Measurements from ENCODE around the gene MAGED2.
"Not testable (repeated sequence)": the region's sequence is repeated elsewhere in the genome, so short reads cannot be mapped to it uniquely, and the experiment has no call there.

The MAGED2 gene

DNA sequence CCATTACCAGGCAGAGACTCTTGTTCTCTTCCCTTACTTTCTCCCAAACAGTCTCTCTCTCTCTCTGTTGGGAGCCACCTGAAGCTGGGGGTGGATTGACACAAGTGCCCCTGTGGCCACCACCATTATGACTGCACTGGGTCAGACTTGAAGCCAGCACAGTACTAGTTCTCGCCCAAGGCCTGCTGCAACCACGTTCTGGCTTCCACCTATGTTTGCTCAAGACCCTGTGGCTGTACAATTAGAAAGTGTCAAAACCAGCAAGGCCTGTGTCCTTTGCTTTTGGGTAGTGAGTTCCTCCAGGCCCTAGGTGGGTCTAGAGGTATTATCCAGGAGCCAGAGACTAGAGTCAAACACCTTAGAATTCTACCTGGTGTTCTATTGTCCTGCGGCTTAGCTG is 31.0 kb downstream of the MAGED2 start:
- Histone ChIP-seq H3K4me1 (ENCODE audit: insufficient read depth, low read length, poor library complexity, severe bottlenecking) (no peaks in the 10 kb centered on the region), H3K9me3 (ENCODE audit: insufficient read depth, low read depth, low read length) (no peaks in the 10 kb centered on the region), H3K9ac (ENCODE audit: low read depth, low read length, poor library complexity, severe bottlenecking) (no peak overlapping the region), H3K4me2 (ENCODE audit: low read depth, low read length, poor library complexity, severe bottlenecking) (no peak overlapping the region), H3F3A (ENCODE audit: low read depth) (no peaks in the 10 kb centered on the region), H2AFZ (ENCODE audit: low read length) (no peak overlapping the region), H3K9me2 (replicated peaks; ENCODE audit: low read depth, low read length) (no peaks in the 10 kb centered on the region), H4K20me1 (ENCODE audit: insufficient read depth, low read length, poor library complexity, severe bottlenecking) (no peaks in the 10 kb centered on the region), H3K4me3 (ENCODE audit: low read length, poor library complexity, severe bottlenecking) (no peak overlapping the region), H3K27me3 (ENCODE audit: insufficient read depth, low read length, poor library complexity, severe bottlenecking) (no peaks in the 10 kb centered on the region), H3K79me2 (ENCODE audit: insufficient read depth, low read length) (no peaks in the 10 kb centered on the region), H3K36me3 (ENCODE audit: insufficient read depth, low read length) (no peaks in the 10 kb centered on the region)
- TF ChIP-seq, protein P1, sequence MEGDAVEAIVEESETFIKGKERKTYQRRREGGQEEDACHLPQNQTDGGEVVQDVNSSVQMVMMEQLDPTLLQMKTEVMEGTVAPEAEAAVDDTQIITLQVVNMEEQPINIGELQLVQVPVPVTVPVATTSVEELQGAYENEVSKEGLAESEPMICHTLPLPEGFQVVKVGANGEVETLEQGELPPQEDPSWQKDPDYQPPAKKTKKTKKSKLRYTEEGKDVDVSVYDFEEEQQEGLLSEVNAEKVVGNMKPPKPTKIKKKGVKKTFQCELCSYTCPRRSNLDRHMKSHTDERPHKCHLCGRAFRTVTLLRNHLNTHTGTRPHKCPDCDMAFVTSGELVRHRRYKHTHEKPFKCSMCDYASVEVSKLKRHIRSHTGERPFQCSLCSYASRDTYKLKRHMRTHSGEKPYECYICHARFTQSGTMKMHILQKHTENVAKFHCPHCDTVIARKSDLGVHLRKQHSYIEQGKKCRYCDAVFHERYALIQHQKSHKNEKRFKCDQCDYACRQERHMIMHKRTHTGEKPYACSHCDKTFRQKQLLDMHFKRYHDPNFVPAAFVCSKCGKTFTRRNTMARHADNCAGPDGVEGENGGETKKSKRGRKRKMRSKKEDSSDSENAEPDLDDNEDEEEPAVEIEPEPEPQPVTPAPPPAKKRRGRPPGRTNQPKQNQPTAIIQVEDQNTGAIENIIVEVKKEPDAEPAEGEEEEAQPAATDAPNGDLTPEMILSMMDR (conservative IDR thresholded peaks at IDR 0.05; ENCODE audit: low read length) = no peak
- no peak for TF ChIP-seq EZH2phosphoT487 (IDR thresholded peaks at IDR 0.05; ENCODE audit: borderline replicate concordance)

DNA sequence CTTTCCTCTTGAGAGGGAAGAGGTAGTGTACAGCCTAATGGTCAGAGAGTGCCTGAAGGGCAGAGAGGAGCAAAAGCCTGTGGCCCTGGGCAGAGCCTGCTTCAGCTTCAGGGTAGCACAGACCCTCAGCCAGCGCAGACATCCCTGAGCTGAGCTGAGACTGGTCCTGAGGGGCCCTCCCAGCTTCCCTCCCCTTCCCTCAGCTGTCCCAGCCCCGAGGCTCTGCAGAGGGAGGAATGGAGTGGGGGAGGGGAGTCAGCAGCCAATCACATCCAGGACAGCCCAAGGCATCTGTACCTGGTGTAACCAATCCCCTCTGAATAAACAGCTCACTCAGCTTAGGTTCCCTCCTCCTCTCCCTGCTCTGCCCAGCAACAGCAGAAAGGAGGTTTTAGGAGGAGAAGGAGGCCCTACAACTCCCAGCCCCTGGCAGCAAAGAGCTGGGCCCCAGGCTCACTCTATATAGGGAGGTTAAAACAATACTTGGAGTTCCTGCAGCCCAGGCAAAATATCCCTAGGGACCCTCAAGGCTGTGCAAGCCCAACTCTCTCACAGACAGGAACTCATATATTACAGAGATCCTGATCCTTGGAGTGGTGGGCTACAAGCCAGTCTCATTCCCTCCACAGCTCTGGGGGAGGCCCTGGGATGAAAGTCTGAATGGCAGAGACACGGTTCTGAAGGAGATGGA is 33.8 kb downstream of the MAGED2 start:
- H2AFZ ChIP-seq (ENCODE audit: low read length); H3K79me2 ChIP-seq (ENCODE audit: insufficient read depth, low read length); H3K4me1 ChIP-seq (ENCODE audit: insufficient read depth, low read length, poor library complexity, severe bottlenecking); H3K4me2 ChIP-seq (ENCODE audit: low read depth, low read length, poor library complexity, severe bottlenecking); H3F3A ChIP-seq (ENCODE audit: low read depth); H3K27me3 ChIP-seq (ENCODE audit: insufficient read depth, low read length, poor library complexity, severe bottlenecking); H3K9me2 ChIP-seq (replicated peaks; ENCODE audit: low read depth, low read length); H3K9me3 ChIP-seq (ENCODE audit: insufficient read depth, low read depth, low read length); H3K4me3 ChIP-seq (ENCODE audit: low read length, poor library complexity, severe bottlenecking); H4K20me1 ChIP-seq (ENCODE audit: insufficient read depth, low read length, poor library complexity, severe bottlenecking); H3K36me3 ChIP-seq (ENCODE audit: insufficient read depth, low read length); H3K9ac ChIP-seq (ENCODE audit: low read depth, low read length, poor library complexity, severe bottlenecking): not testable (repeated sequence)

DNA sequence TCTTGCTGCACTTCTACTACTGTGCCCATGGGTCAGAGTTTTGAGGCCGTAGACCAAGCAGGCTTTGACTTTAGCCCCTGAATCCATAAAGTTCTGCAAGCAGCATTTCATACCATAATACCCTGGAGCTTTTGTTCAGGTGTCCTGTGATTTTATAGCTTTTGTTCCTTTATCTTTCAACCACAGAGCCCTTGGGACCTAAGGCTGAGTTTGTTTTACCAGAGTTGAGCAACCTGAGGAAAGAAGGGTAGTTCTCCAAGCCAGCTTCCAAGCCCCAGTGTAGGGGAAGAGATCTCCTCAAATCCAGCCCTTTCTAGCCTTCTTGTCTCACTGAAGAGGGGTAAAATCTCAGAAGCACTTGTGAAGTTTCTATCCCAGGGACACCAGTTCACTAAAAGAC is 35.1 kb downstream of the MAGED2 start:
- TF ChIP-seq, protein P1 (conservative IDR thresholded peaks at IDR 0.05; ENCODE audit: low read length) = no peak
- no peak overlapping the region for H3K4me3 ChIP-seq (ENCODE audit: low read length, poor library complexity, severe bottlenecking)
- H3K9me3 ChIP-seq (ENCODE audit: insufficient read depth, low read depth, low read length) = no peaks in the 10 kb centered on the region
- no peaks in the 10 kb centered on the region for H3F3A ChIP-seq (ENCODE audit: low read depth)
- H2AFZ ChIP-seq (ENCODE audit: low read length) = no peak overlapping the region
- H3K4me1 ChIP-seq (ENCODE audit: insufficient read depth, low read length, poor library complexity, severe bottlenecking) = no peaks in the 10 kb centered on the region
- no peak overlapping the region for H3K4me2 ChIP-seq (ENCODE audit: low read depth, low read length, poor library complexity, severe bottlenecking)
- no peaks in the 10 kb centered on the region for H3K36me3 ChIP-seq (ENCODE audit: insufficient read depth, low read length)
- no peaks in the 10 kb centered on the region for H4K20me1 ChIP-seq (ENCODE audit: insufficient read depth, low read length, poor library complexity, severe bottlenecking)
- no peaks in the 10 kb centered on the region for H3K9me2 ChIP-seq (replicated peaks; ENCODE audit: low read depth, low read length)
- H3K27me3 ChIP-seq (ENCODE audit: insufficient read depth, low read length, poor library complexity, severe bottlenecking) = no peaks in the 10 kb centered on the region
- no peaks in the 10 kb centered on the region for H3K79me2 ChIP-seq (ENCODE audit: insufficient read depth, low read length)
- H3K9ac ChIP-seq (ENCODE audit: low read depth, low read length, poor library complexity, severe bottlenecking) = no peak overlapping the region

DNA sequence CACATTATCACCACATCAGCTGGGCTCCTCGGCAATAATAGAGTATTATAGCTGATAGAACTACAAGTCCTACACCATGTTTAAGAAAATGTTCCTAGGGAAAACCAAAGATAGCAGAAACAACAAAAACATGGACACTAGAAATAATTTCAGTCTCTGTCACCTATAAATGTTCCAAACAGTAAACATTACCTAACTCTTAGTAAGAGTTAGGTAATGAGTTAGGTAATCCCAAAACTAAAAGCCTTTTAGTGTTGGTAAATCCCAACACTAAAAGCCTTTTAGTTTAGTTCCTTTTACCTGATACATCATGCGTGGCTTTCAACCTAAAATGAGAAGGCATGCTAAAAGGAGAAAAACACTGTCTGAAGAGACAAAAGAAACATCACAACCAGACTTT is 35.5 kb downstream of the MAGED2 start:
- no peak for TF ChIP-seq EZH2phosphoT487 (IDR thresholded peaks at IDR 0.05; ENCODE audit: borderline replicate concordance)
- TF ChIP-seq, protein P1 (conservative IDR thresholded peaks at IDR 0.05; ENCODE audit: low read length) = no peak
- no peak overlapping the region for H3K4me3 ChIP-seq (ENCODE audit: low read length, poor library complexity, severe bottlenecking)
- no peaks in the 10 kb centered on the region for H3K27me3 ChIP-seq (ENCODE audit: insufficient read depth, low read length, poor library complexity, severe bottlenecking)

DNA sequence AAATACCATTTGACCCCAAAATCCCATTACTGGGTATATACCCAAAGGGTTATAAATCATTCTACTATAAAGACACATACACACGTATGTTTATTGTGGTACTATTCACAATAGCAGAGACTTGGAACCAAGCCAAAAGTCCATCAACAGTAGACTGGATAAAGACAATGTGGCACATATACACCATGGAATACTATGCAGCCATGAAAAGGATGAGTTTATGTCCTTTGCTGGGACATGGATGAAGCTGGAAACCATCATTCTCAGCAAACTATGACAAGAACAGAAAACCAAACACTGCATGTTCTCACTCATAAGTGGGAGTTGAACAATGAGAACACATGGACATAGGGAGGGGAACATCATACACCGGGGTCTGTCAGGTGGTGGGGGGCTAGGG is 40.2 kb downstream of the MAGED2 start:
- not testable (repeated sequence) for H3K4me3 ChIP-seq (ENCODE audit: low read length, poor library complexity, severe bottlenecking); H3K9ac ChIP-seq (ENCODE audit: low read depth, low read length, poor library complexity, severe bottlenecking); H2AFZ ChIP-seq (ENCODE audit: low read length); H3K9me3 ChIP-seq (ENCODE audit: insufficient read depth, low read depth, low read length); H3K4me2 ChIP-seq (ENCODE audit: low read depth, low read length, poor library complexity, severe bottlenecking); H4K20me1 ChIP-seq (ENCODE audit: insufficient read depth, low read length, poor library complexity, severe bottlenecking); H3K4me1 ChIP-seq (ENCODE audit: insufficient read depth, low read length, poor library complexity, severe bottlenecking); H3K36me3 ChIP-seq (ENCODE audit: insufficient read depth, low read length); H3K79me2 ChIP-seq (ENCODE audit: insufficient read depth, low read length); H3K27me3 ChIP-seq (ENCODE audit: insufficient read depth, low read length, poor library complexity, severe bottlenecking); H3K9me2 ChIP-seq (replicated peaks; ENCODE audit: low read depth, low read length); H3F3A ChIP-seq (ENCODE audit: low read depth)

More for the DNA sequence above, 35.5 kb downstream of the MAGED2 start:
- Histone ChIP-seq H3K4me2 (ENCODE audit: low read depth, low read length, poor library complexity, severe bottlenecking) (no peak overlapping the region), H4K20me1 (ENCODE audit: insufficient read depth, low read length, poor library complexity, severe bottlenecking) (no peaks in the 10 kb centered on the region), H3K9me3 (ENCODE audit: insufficient read depth, low read depth, low read length) (no peaks in the 10 kb centered on the region), H3F3A (ENCODE audit: low read depth) (no peaks in the 10 kb centered on the region), H3K9me2 (replicated peaks; ENCODE audit: low read depth, low read length) (no peaks in the 10 kb centered on the region), H2AFZ (ENCODE audit: low read length) (no peak overlapping the region), H3K36me3 (ENCODE audit: insufficient read depth, low read length) (no peaks in the 10 kb centered on the region), H3K79me2 (ENCODE audit: insufficient read depth, low read length) (no peaks in the 10 kb centered on the region), H3K4me1 (ENCODE audit: insufficient read depth, low read length, poor library complexity, severe bottlenecking) (no peaks in the 10 kb centered on the region), H3K9ac (ENCODE audit: low read depth, low read length, poor library complexity, severe bottlenecking) (no peak overlapping the region)

Measured in Loucy (cell line).